ENCODE measurements around the gene NACC1. TPM values are rescaled to one million over a fixed set of nuclear protein-coding genes. Genes with fewer than 3 reads are reported as not detected.

NACC1 gene
- total and polyA plus RNA-seq, 12 donors = 12.4 to 67.0 (median 40.1) TPM

GRCh38 chr19:13093407-13094105 lies 24.5 kb upstream of the NACC1 start:
- TF ChIP-seq CTCF (IDR thresholded peaks at IDR 0.05) (peak; percentile 90 to 97 (median 94)), POLR2A (IDR thresholded peaks at IDR 0.05) (no peak)
- Histone ChIP-seq H3K36me3 (replicated peaks in 1 of 2) (no peaks in the 10 kb centered on the region), H3K27me3 (peaks cover 8% of the 10 kb centered on the region), H3K27ac (peak overlapping the region in 1 of 5 donors; percentile 21), H3K9me3 (replicated peaks in 1 of 3) (no peaks in the 10 kb centered on the region), H3K4me1 (replicated peaks in 1 of 2) (peaks cover 6 to 15% of the 10 kb centered on the region in 2 donors), H3K4me3 (no peak overlapping the region)
- WGBS, 4 donors = 34 to 44% (median 38%) methylated on average over 6 to 12 of the region's 12 CpGs
- peak; percentile 68 to 92 (median 80) for DNase-seq
- intact Hi-C loops (cut with DNase I) = loop anchor here (2.0 to 5.0 kb wide), 2 partner anchors 111 to 115 kb away; no protein-coding TSS in a partner anchor

- TF ChIP-seq POLR2A (IDR thresholded peaks at IDR 0.05) (no peak), CTCF (IDR thresholded peaks at IDR 0.05) (peak in 1 of 6 experiments; percentile 39)
- Histone ChIP-seq H3K27ac (no peak overlapping the region), H3K27me3 (peaks cover 8% of the 10 kb centered on the region), H3K9me3 (replicated peaks in 1 of 3) (no peaks in the 10 kb centered on the region), H3K4me1 (replicated peaks in 1 of 2) (peaks cover 12 to 20% of the 10 kb centered on the region in 2 donors), H3K4me3 (no peak overlapping the region), H3K36me3 (replicated peaks in 1 of 2) (no peaks in the 10 kb centered on the region)
- DNase-seq = no peak
- 33 to 60% (median 54%) methylated on average over 1 to 5 of the region's 5 CpGs for WGBS, 4 donors
- intact Hi-C loops (cut with DNase I) = loop anchor here in 1 of 2 donors (5.0 kb wide), 1 partner anchor 112 kb away; no protein-coding TSS in a partner anchor
Measured at GRCh38 chr19:13094106-13094504, 24.0 kb upstream of the NACC1 start.

GRCh38 chr19:13094771-13095392 lies 23.2 kb upstream of the NACC1 start:
- Histone ChIP-seq H3K36me3 (replicated peaks in 1 of 2) (no peaks in the 10 kb centered on the region), H3K4me3 (no peak overlapping the region), H3K27me3 (peaks cover 8% of the 10 kb centered on the region), H3K27ac (no peak overlapping the region), H3K9me3 (replicated peaks in 1 of 3) (no peaks in the 10 kb centered on the region), H3K4me1 (replicated peaks in 1 of 2) (peaks cover 12 to 21% of the 10 kb centered on the region in 2 donors)
- intact Hi-C loops (cut with DNase I) = loop anchor here in 1 of 2 donors (5.0 kb wide), 1 partner anchor 113 kb away; no protein-coding TSS in a partner anchor
- no peak for DNase-seq
- WGBS, 4 donors = 53 to 81% (median 62%) methylated on average over 12 to 16 of the region's 16 CpGs
- TF ChIP-seq POLR2A (IDR thresholded peaks at IDR 0.05) (no peak), CTCF (IDR thresholded peaks at IDR 0.05) (no peak)

- Histone ChIP-seq H3K4me3 (no peak overlapping the region), H3K36me3 (replicated peaks in 1 of 2) (no peaks in the 10 kb centered on the region), H3K4me1 (replicated peaks in 1 of 2) (peaks cover 12 to 22% of the 10 kb centered on the region in 2 donors), H3K9me3 (replicated peaks in 1 of 3) (no peaks in the 10 kb centered on the region), H3K27me3 (peaks cover 8% of the 10 kb centered on the region), H3K27ac (no peak overlapping the region)
- intact Hi-C loops (cut with DNase I) = no loop called here
- 62 to 67% (median 65%) methylated on average over 18 to 25 of the region's 25 CpGs for WGBS, 4 donors
- TF ChIP-seq POLR2A (IDR thresholded peaks at IDR 0.05) (no peak), CTCF (IDR thresholded peaks at IDR 0.05) (no peak)
- DNase-seq = no peak
Measured at GRCh38 chr19:13095393-13095784, 22.7 kb upstream of the NACC1 start.

All from adrenal gland (tissue), 12 donors.